GM18909 (cell line): ENCODE results near the gene KRTAP13-2.

ENCODE experiments used
- ATAC-seq: cut with Tn5 transposase; IDR thresholded peaks from one replicate; pipeline ENCODE4 v1.9.1; 2021; ENCODE audit warnings: mild to moderate bottlenecking; ENCODE audit not compliant: unreplicated experiment, poor library complexity

The KRTAP13-2 gene, protein sequence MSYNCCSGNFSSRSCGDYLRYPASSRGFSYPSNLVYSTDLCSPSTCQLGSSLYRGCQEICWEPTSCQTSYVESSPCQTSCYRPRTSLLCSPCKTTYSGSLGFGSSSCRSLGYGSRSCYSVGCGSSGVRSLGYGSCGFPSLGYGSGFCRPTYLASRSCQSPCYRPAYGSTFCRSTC

DNA sequence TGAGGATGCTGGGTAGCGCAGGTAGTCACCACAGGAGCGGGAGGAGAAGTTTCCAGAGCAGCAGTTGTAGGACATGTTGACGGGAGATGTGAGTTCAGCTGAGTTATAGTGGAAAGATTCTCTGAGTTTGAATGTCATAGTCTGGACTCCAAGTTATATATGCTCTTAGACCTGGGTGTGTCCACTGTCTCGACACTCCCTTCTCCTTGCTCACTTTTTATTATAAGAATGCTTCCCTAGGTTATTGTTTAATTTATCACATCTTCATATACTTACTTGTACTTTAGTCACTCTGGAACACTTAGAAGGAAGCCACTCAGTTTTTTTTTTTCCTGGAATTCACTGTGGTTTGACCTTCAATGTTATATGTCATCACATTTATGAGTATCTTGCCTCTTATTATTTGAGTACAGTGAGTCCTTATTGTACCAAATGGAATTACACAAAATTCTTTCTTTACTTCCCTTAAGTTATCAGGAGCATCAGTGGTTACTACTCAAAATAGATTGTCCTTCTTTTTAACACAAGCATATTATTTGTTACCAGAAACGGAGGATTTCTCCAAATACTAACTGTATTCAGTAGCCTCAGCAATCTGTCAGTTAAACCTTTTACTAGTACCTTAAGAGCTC lies at the start of gene KRTAP13-2:
Gene KRTAP13-2 (minus strand): TSS at position 133 of the 632 bp plus-strand sequence. CDS start 58 bp downstream, at position 75.
- no peak for ATAC-seq

DNA sequence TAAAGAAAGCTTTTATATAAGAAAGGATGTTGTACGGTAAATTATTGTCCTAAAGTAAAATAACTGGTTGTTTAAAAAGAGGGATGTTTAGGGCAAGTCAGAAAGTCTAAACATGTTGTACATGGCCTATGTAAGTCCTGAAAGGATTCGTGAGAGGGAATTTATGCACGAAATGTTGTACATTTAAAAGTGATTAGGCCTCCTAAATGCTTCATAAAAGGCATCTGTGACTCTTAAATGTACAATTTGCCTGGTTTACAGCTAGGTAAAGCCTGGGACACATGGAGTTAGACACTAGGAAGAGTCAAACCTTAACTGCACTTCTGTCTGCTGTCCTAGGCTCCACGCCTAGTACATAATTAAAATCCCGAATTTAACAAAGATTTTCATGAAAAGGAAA lies 43.9 kb upstream of the KRTAP13-2 start:
- ATAC-seq: no peak

DNA sequence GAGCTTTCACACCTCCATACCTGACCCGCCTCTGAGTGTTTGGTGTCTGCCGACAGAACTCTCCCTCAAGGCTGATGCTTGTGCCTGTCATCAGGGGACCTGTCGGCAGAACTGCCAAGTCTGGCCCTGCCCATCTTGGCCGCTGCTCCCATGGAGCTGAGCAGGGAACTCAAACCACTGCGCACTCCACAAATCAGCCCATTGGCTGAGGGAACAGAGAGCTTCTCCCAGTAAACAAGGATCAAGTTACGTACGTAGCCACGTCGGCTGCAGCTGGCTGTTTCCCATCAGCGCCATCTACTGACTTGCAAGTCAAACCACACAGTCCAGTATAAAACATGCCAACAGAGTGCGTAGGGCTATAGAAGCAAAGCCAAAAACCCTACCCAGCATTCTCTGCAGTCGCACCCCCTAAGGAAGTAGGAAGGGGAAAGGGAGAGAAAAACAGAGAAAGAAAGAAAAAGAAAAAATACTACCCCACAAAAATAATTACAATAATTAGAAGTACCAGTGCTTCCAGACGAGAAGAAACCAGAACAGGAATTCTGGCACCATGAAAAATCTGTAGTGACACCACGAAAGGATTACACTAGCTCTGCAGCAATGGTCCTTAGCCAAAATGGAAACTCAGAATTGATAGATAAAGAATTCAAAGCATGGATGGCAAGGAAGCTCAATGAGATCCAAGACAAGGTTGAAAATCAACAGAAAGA lies 36.9 kb upstream of the KRTAP13-2 start:
- no peak for ATAC-seq

DNA sequence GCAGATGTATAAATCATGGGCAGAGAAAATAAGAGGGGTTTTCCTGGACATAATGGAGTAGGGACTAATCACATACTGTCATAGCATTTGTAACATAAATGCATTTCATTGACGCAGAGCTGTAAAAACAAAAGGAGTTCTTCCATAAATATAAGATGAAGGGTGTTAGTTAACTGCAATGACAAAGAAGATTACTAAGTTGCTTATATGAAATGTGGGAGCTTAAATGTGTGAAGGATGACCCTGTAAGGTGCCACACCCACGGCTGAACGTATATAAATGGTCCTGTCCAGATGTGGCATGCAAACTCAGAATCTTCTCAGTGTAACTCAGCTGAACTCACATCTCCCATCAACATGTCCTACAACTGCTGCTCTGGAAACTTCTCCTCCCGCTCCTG lies 23.7 kb upstream of the KRTAP13-2 start, which contains the start of gene KRTAP13-1:
Gene KRTAP13-1 (plus strand): TSS at position 301 of the 400 bp plus-strand sequence. CDS start 56 bp downstream, at position 357.
- ATAC-seq: no peak

DNA sequence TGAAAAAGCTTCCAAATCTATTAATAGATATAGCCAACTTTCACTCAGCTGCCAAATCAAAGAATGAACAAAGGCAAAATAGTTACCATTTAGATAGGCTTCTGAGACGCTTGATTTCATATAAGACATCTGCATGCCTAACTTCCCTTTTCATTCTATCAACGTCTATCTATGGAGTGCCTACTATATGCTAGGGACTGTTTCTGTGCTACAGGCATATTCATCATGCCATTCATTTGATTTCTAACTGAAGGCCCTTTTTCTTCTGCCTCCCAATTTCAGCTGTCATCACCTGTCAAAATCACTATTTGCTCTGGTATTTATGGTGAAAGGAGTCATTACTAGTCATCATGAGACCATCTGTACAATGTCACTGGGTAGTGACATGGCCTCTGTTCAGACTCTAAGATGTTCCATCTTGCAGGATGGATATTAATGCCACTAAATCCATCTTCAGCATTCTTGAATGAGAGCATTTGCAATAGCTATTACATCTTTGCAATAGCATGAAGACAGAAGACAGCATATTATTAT lies 19.5 kb upstream of the KRTAP13-2 start:
- no peak for ATAC-seq

DNA sequence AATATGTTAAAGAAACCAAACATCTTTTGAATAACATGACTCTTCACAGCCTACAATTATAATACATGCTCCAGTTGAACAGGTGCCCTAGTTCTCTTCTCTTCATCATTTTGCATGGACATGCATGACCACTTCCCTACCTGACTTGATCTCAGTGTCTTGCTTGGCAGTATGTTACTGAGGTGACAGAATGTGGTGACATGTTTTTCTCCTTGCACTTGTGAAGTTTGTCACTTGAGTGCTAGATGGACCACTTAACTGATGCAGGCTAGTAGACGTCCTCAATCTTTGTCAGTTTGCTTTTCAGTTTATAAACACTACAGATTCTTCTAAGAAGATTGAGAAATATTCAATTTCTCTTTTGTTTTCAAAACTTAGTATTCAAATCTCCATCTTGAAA lies 10.1 kb upstream of the KRTAP13-2 start:
- no peak for ATAC-seq

DNA sequence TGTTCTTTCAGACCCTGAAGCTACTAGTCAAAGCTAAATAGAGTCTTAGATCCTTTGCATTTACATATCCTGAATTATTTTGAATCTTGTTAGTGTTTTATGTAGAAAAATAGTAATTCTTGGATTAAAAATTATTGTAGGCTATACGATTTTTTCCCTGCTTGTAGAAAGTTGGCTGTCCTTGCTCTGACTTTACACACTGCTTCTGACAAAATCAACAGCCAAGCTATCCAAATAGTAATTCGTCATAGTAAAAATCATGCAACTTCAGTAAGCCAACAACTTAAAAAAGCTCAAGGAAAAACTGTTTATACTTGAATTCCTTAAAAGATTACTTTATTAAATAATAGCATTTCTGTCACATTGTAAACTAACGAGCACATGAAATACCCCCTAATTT lies 16.2 kb downstream of the KRTAP13-2 start:
- ATAC-seq: no peak

DNA sequence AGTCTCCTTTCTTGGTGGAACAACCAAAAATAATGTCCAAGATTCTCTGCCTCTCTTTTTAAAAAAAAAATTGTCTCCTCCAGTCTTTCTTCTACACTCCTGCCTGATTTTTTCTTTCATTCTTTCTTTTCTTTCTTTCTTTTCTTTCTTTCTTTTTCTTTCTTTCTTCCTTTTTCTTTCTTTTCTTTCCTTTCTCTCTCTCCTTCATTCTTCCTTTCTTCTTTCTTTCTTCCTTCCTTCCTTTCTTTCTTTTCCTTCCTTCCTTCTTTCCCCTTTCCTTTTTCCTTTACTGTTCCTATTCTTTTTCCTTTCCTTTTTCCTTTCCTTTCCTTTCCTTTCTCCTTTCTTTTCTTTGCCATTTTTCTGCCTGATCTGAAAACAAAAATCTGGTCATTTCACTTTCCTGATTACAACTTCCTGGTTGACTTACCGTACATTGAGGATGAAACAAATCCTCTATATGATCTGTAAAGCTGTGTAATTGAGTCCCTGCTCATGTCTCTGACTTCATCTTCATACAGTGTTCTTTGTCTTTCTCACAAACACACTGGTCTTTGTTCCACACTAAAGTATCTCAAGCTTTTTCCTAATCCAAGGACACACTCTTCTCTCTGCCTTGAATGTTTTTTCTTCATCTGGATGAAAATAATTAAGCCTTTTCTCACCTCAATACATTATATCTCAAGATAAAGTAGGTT lies 17.6 kb downstream of the KRTAP13-2 start:
- ATAC-seq: no peak

DNA sequence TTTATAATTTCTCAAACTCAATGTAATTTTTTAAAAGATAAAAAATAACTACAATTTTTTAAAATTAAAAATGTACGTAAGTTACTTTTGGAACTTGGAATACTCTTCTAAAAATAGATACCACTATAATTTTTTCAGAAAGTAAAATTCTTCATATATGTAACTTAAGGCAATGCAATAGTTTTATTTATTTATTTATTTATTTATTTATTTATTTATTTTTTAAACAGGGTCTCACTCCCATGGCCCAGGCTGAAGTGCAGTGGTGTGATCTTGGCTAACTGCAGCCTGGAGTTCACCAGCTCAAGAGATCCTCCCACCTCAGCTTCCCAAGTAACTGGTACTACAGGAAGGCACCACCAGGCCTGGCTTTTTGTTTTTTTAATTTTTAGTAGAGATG lies 20.5 kb downstream of the KRTAP13-2 start:
- ATAC-seq: no peak

DNA sequence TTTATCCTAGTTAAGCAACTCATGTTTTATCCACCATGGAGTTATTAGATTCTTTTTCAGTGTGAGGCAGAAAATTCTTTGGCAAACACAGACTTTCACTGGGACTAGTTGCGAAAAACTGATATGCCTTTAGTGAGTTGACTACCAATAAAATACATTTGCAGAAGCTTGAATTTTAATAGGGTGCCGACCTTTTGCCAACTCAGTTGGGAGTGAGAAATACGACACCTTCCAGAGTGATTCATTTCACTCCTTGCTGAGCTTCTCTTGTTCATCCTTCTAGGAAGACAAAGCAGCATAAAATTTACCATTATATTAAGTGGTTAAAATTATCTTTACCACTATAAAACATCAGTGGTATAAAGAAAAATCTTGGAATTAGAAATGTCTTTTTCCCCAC lies 22.5 kb downstream of the KRTAP13-2 start:
- no peak for ATAC-seq

DNA sequence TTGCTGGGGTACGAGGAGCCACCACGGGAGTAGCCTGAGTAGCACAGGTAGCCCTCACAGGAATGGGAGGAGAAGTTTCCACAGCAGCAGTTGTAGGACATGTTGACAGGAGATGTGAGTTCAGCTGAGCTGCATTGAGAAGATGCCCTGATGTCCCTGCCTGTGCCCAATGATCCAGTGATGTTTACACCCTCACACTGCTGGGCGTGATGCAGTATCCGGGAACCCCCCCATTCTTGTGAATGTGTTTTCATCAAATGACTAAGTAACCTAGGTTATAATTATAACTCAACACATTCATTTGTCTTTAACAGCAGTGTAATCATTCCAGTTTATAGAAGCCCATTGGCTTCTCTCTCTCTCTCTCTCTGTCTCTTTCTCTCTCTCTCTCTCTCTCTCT lies 23.6 kb downstream of the KRTAP13-2 start, which contains the start of gene KRTAP23-1:
Gene KRTAP23-1 (minus strand): TSS at position 101 of the 400 bp plus-strand sequence. CDS start 0 bp downstream, at position 101.
- ATAC-seq: no peak

DNA sequence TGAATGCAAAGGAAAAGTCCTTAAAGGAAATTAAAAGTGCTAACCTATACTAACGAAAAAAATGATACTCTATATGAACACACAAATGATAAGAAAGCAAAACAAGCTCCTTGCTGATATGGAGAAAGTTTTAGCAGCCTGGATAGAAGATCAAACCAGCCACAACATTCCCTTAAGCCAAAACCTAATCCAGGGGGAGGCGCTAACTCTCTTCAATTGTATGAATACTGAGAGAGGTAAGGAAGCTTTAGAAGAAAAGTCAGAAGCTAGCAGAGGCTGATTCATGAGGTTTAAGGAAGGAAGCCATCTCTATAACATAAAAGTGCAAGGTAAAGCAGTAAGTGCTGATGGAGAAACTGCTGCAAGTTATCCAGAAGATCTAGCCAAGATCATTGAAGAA lies 27.1 kb downstream of the KRTAP13-2 start:
- ATAC-seq: no peak

DNA sequence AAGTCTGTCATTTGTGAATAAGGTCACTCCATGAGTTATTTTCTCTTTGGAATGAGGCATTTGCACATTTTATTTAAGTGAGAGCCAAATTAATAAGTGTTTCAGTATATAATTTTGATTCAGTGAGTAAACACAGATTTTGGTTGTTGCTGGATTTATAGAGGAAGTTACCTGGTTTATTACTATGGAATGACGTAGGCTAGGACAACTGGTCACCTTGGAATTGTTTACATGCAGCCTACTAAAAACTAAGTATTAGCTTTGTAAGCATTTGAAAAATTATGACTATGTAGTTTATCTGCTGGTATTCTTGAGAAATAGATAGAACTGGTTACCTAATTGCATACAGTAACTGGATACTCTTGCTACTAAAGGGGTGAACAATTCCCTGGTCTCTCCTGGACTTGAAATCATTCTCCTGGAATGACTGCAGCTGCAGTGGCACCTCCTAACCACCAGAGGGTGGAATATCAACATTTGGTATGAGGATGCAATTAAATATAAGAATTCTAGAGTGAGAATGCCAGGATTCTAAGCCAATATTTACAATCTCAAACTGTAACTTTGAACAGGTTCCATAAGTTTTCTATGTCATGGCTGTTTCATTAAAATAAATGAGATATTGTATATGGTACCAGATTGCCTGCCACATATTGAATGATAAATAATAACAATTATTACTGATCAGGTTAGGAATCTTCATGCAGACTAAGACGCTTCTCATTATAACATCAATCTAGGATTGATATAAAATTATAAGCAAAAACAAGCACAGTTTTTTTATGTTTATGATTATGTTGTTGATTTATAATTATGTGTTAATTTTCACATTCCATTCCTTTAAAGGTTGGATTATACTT lies 31.1 kb downstream of the KRTAP13-2 start:
- no peak for ATAC-seq

DNA sequence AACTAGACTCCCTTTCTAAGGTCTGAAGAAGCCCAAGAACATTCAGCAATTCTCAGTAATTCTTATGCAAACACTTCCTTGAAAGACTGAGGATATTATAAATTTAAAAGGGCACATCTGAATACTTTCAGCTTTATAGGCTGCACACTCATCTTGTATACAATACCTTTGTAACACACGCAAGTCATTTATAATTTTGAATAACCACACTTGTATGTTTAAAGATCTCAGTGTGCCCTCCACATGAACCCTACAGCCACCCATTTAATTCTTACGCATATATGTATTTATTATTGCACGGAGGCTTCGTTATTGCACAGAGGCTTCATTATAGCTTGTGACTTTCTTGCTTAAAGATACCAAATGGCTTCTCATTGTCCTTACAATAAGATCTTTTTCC lies 33.4 kb downstream of the KRTAP13-2 start:
- no peak for ATAC-seq

DNA sequence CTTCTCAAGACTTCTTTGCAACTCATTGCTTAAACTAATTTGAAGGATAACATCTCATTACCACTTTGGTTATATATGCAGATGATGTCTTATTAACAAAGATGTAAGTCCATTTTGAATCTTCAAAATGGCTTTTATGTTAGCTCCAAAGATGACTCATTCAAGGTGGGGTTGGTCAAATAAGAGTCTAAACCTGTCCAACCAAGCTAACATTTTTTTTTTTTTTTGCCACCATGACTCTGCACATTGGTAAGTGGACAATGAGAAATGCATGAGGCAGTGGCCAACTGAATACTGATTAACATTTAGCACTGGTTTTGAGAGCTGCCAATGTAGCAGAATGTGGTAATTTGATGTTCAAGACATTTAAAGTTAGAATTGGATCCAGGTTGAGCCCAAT lies 34.3 kb downstream of the KRTAP13-2 start:
- ATAC-seq: no peak

DNA sequence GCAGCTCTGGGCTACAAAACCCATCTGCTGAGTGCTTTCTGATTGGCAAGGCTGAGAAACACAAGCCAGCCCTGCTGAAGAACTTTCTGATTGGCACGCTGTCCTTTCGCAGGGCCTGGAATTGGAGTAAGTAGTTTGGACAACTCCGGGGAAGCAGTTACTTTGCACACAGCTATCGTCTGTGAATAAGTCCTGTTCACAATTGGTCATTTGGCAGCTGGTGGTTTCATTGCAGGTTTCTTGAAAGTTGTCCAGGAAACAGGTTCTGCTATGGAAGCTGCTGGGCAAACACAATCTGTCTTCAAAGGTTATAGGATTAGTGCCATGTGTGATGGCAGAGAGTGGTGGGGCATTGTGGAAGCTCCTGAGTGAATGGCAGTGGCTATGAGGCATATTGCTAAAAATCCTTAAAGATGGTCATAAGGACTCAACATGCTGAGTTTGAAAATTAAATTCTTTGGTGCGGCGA lies 34.8 kb downstream of the KRTAP13-2 start, which contains the start of gene KRTAP27-1:
Gene KRTAP27-1 (minus strand): TSS at position 419 of the 469 bp plus-strand sequence. CDS start 26 bp downstream, at position 393.
- no peak for ATAC-seq

DNA sequence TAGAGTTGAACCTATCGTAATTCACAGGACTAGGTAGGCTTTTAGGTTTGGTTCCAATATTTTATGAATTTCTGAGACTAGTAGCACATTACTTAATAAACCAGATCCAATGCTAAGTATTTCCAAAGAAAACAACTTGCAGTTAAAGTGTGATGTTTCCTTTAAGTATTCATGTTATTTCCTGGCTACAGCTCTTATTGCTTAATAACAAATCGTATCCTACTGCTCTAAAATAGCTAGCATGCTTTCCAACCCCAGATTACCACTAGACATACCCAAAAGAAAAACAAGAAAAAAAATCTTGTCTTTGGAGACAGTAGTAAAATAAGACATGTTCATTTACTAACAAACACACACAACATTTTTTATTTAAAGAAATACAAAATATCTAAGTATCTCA lies 35.5 kb downstream of the KRTAP13-2 start:
- no peak for ATAC-seq

DNA sequence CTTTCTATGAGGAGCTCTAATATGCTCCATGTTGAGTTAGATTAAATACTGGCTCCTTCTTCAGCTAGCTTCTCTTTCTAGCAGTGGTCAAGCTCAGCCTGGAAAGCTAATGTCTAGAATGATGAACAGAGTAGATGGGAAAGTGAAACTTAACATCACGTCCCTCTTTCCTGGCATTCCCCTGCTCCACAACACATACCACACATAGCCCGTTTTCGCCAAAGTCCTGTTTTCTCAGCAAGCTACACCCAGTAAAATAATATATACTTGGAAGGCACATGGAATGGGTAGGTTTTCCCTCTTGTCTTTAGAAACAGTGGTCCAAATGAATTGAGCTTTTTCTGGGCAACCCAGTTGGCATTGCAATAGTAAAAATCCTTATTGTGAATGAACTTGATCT lies 38.3 kb downstream of the KRTAP13-2 start:
- ATAC-seq: no peak

DNA sequence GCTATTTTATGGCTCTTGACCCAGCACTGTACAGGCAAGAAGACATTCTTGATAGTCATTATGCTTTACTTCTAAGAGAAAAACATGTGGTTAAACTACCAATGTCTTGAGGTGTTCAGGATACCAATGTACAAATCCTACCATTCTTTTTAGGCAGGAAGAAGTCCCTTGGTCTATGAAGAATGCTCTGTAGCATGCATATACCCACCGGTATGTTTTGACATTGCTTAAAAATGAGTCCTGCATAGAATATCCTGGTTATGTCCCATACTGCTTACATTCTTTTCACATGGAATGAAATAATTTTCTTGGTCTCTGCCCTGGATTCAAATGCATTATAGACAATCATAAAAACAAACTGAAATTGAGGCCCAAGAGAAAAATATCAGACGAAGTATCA lies 39.4 kb downstream of the KRTAP13-2 start:
- no peak for ATAC-seq
